A673 (cell line): ENCODE data around the gene SNED1. TPM values are rescaled to one million over a fixed set of nuclear protein-coding genes. Genes with fewer than 3 reads are reported as not detected.
A peak's percentile ranks its signal among the peaks of the same experiment; 100 is the strongest.

Experiments
- BruUV-seq: library from RNA; stranded (reverse); fragments of 400-500 nt; replicated peaks from 2 replicates; lab custom pipeline; 2021; lab: Mats Ljungman, UMichigan
- CTCF ChIA-PET: fragments of 300-600 bp; sonication (Branson Sonifier 250); formaldehyde crosslinking; loops from one replicate; lab custom pipeline; 2022; ENCODE audit warnings: antibody characterized with exemption; lab: Charles Lee
- POLR2A ChIA-PET: fragments of 300-600 bp; sonication (Branson Sonifier 250); formaldehyde crosslinking; loops from one replicate; lab custom pipeline; 2022; ENCODE audit warnings: antibody characterized with exemption; ENCODE audit not compliant: low non-redundant PET; lab: Charles Lee
- DNase-seq: peaks from one replicate; pipeline ENCODE4 v3.0.0-alpha.2; 2015; ENCODE audit warnings: low spot score
- H3K27ac ChIP-seq: fragments of 200-600 bp; sonication (generic); 2 replicates; pipeline ENCODE4 v1.5.1; 2016; ENCODE audit warnings: mixed run types, low read depth, mild to moderate bottlenecking, mixed read lengths, antibody characterized with exemption, low read length; ENCODE audit not compliant: poor library complexity, severe bottlenecking
- H3K27me3 ChIP-seq: fragments of 200-600 bp; sonication (generic); replicated peaks from 2 replicates; pipeline ENCODE4 v1.6.1; 2017; ENCODE audit warnings: mixed run types, low read depth, mild to moderate bottlenecking, mixed read lengths, antibody characterized with exemption, low read length; ENCODE audit not compliant: insufficient read depth, poor library complexity
- H3K36me3 ChIP-seq: fragments of 200-600 bp; sonication (generic); 2 replicates; pipeline ENCODE4 v1.6.1; 2016; ENCODE audit warnings: mixed run types, mild to moderate bottlenecking, mixed read lengths, antibody characterized with exemption, low read length; ENCODE audit not compliant: insufficient read depth, poor library complexity, severe bottlenecking
- H3K4me1 ChIP-seq: fragments of 200-600 bp; sonication (generic); 2 replicates; pipeline ENCODE4 v1.6.1; 2017; ENCODE audit warnings: mixed run types, mild to moderate bottlenecking, mixed read lengths, antibody characterized with exemption, low read length; ENCODE audit not compliant: insufficient read depth, poor library complexity, severe bottlenecking
- H3K4me3 ChIP-seq: fragments of 200-600 bp; sonication (generic); 2 replicates; pipeline ENCODE4 v1.5.1; 2016; ENCODE audit warnings: low read depth, mixed run types, mild to moderate bottlenecking, mixed read lengths, low read length; ENCODE audit not compliant: poor library complexity, severe bottlenecking
- H3K9me3 ChIP-seq: fragments of 200-600 bp; sonication (generic); 2 replicates; pipeline ENCODE4 v1.6.1; 2016; ENCODE audit warnings: mixed run types, low read depth, mild to moderate bottlenecking, mixed read lengths, antibody characterized with exemption, low read length; ENCODE audit not compliant: poor library complexity, severe bottlenecking
- EZH2 ChIP-seq: fragments of 200-600 bp; sonication (generic); IDR thresholded peaks from 2 replicates; pipeline ENCODE4 v1.6.1; 2017; ENCODE audit warnings: borderline replicate concordance, low read depth, mild to moderate bottlenecking, mixed read lengths, antibody characterized with exemption, low read length; ENCODE audit not compliant: poor library complexity, severe bottlenecking
- intact Hi-C: fragments of 100-400 bp; cut with micrococcal nuclease; formaldehyde crosslinking; loops from one replicate; pipeline ENCODE4 v1.10.0; 2022; ENCODE audit not compliant: unreplicated experiment
- total RNA-seq: library from RNA; stranded (reverse); gene quantifications from 2 replicates; pipeline ENCODE4 v1.2.3, GENCODE V29; 2021
- TF ChIP-seq, protein P1 (sequence below): fragments of 300-800, 200-600 bp; sonication (generic); conservative IDR thresholded peaks from 2 replicates; pipeline ENCODE4 v1.5.1; 2017; ENCODE audit warnings: low read depth, mild to moderate bottlenecking, antibody characterized with exemption, low read length, moderate library complexity, mixed read lengths

The SNED1 gene
- total RNA-seq, 1 experiment from 2014 or later, result 3.0 TPM

DNA sequence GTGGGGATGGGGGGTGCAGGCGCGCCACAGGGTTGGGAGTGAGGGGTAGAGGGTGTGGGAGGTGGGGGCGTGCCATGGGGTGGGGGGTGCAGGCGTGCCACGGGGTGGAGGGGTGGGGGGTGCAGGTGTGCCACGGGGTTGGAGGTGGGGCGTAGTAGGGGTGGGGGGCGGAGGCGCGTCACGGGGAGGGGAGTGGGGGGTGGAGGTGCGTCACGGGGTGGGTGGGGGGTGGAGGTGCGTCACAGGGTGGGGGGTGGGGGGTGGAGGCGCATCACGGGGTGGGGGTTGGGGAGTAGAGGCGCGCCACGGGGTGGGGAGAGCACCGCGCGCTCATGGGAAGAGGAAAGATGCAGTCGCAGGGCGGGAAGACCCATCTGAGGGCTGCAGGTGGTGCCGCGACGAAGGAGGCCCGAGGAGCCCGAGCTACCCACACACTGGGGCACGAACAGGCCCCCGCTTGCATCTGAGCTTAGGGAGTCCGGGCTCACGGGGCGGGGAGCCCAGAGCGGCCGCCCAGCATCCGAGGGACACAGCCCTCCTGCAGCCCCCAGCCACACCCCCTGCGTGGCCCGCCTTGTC is 37.5 kb downstream of the SNED1 start:
- H3K4me3 ChIP-seq, result peak overlapping the region; percentile 12
- H3K27ac ChIP-seq, result no peak overlapping the region
- TF ChIP-seq, protein P1, sequence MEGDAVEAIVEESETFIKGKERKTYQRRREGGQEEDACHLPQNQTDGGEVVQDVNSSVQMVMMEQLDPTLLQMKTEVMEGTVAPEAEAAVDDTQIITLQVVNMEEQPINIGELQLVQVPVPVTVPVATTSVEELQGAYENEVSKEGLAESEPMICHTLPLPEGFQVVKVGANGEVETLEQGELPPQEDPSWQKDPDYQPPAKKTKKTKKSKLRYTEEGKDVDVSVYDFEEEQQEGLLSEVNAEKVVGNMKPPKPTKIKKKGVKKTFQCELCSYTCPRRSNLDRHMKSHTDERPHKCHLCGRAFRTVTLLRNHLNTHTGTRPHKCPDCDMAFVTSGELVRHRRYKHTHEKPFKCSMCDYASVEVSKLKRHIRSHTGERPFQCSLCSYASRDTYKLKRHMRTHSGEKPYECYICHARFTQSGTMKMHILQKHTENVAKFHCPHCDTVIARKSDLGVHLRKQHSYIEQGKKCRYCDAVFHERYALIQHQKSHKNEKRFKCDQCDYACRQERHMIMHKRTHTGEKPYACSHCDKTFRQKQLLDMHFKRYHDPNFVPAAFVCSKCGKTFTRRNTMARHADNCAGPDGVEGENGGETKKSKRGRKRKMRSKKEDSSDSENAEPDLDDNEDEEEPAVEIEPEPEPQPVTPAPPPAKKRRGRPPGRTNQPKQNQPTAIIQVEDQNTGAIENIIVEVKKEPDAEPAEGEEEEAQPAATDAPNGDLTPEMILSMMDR, result no peak
- no peak for TF ChIP-seq EZH2
- no peaks in the 10 kb centered on the region for H3K4me1 ChIP-seq
- H3K9me3 ChIP-seq, result no peaks in the 10 kb centered on the region
- no peaks in the 10 kb centered on the region for H3K27me3 ChIP-seq
- no TSS peak for BruUV-seq
- CTCF ChIA-PET, result no interaction called here
- no peak for DNase-seq
- intact Hi-C loops, result no loop called here
- POLR2A ChIA-PET, result no interaction called here
- no peaks in the 10 kb centered on the region for H3K36me3 ChIP-seq

DNA sequence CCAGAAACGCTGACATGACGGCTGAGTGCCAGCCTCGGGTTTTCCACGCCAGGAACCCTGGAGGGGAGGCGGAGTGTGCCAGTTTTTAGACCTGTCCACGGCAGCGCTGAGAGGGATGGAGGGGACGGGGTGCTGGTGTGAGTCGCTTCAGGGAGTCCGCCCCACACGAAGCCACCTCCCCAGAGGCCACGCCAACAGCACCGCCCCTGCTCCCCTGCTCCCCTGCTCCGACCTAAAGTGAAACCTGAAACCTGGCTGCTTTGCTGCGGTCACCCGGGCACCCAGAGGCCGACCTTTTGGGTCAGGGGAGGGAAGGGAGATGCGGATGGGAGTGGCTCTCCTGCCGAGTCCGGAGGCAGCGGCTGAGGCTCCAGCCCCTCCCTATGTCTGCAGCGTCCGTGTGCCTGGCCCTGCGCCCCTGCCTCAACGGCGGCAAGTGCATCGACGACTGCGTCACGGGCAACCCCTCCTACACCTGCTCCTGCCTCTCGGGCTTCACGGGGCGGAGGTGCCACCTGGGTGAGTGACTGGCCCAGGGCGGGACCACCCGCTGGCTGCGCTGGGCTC is 38.1 kb downstream of the SNED1 start:
- TF ChIP-seq, protein P1, result no peak
- no peak for TF ChIP-seq EZH2
- CTCF ChIA-PET, result no interaction called here
- no peaks in the 10 kb centered on the region for H3K36me3 ChIP-seq
- H3K4me1 ChIP-seq, result no peaks in the 10 kb centered on the region
- no peaks in the 10 kb centered on the region for H3K9me3 ChIP-seq
- no peak for DNase-seq
- H3K27ac ChIP-seq, result no peak overlapping the region
- no peaks in the 10 kb centered on the region for H3K27me3 ChIP-seq
- intact Hi-C loops, result no loop called here
- no TSS peak for BruUV-seq
- H3K4me3 ChIP-seq, result peak overlapping the region; percentile 12
- POLR2A ChIA-PET, result no interaction called here

DNA sequence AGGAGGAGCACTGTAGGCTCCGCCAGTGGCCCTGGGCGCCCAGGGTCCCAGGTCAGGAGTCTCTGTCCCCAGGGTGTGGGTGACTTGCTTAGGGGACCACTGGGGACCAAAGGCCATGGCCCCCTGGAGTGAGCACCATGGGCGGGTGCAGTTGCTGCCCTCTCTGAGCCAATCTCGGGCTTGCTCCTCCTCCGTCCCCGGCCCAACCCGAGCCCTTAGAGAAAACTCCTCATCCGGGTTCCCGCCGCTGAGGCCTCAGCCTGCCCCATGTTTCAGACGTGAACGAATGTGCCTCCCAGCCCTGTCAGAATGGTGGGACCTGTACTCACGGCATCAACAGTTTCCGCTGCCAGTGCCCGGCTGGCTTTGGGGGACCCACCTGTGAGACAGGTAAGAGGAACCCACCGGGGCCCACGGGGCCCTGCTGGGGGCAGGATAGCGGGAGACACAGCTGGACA is 38.6 kb downstream of the SNED1 start:
- no TSS peak for BruUV-seq
- Histone ChIP-seq H3K9me3 (no peaks in the 10 kb centered on the region), H3K4me1 (no peaks in the 10 kb centered on the region), H3K4me3 (no peak overlapping the region), H3K27ac (no peak overlapping the region), H3K36me3 (no peaks in the 10 kb centered on the region), H3K27me3 (no peaks in the 10 kb centered on the region)
- intact Hi-C loops, result no loop called here
- POLR2A ChIA-PET, result no interaction called here
- DNase-seq, result no peak
- TF ChIP-seq, protein P1, result no peak
- no peak for TF ChIP-seq EZH2
- CTCF ChIA-PET, result no interaction called here
